H1 (cell line): ENCODE data around the gene FBXL16. TPM values are rescaled to one million over a fixed set of nuclear protein-coding genes. Genes with fewer than 3 reads are reported as not detected.

Experiments
- CTCF ChIA-PET: fragments of 300-600 bp; sonication (Branson Sonifier 250); formaldehyde crosslinking; loops from one replicate; lab custom pipeline; 2021; ENCODE audit not compliant: partially characterized antibody; lab: Charles Lee
- POLR2A ChIA-PET: fragments of 300-600 bp; sonication (Branson Sonifier 250); formaldehyde crosslinking; loops from one replicate; lab custom pipeline; 2021; ENCODE audit warnings: inconsistent platforms; ENCODE audit not compliant: partially characterized antibody; lab: Charles Lee
- DNase-seq, 2 experiments: peaks; one replicate each; pipeline versions ENCODE4 v3.0.0 to v3.0.0-alpha.2; 2010 to 2022; ENCODE audit warnings: low spot score in 2 of 2, low read depth in 1 of 2, mixed read lengths in 1 of 2
- FAIRE-seq: peaks from 2 replicates; lab custom pipeline; 2011; peaks lifted over from hg19 to GRCh38; lab: Jason Lieb, UNC
- H2AFZ ChIP-seq: 2 replicates; pipeline ENCODE4 v1.8.1; 2012; ENCODE audit warnings: low read length, inconsistent platforms
- H2AK5ac ChIP-seq: 2 replicates; pipeline ENCODE4 v1.6.1; 2013; ENCODE audit warnings: low read depth, low read length
- H2BK120ac ChIP-seq: replicated peaks from 2 replicates; pipeline ENCODE3; 2013; ENCODE audit warnings: low read depth, low read length, inconsistent platforms
- H2BK12ac ChIP-seq: 2 replicates; pipeline ENCODE4 v1.6.1; 2013; ENCODE audit warnings: low read depth, low read length
- H2BK15ac ChIP-seq: 2 replicates; pipeline ENCODE4 v1.6.1; 2013; ENCODE audit warnings: low read length
- H2BK20ac ChIP-seq: 2 replicates; pipeline ENCODE4 v1.6.1; 2013; ENCODE audit warnings: low read length
- H2BK5ac ChIP-seq: 2 replicates; pipeline ENCODE4 v1.6.1; 2013; ENCODE audit warnings: low read depth, low read length
- H3K14ac ChIP-seq: 2 replicates; pipeline ENCODE4 v1.6.1; 2013; ENCODE audit warnings: inconsistent platforms; ENCODE audit not compliant: insufficient read length
- H3K18ac ChIP-seq: 2 replicates; pipeline ENCODE4 v1.6.1; 2013; ENCODE audit warnings: low read length; ENCODE audit errors: extremely low read depth
- H3K23ac ChIP-seq: 2 replicates; pipeline ENCODE4 v1.6.1; 2013; ENCODE audit warnings: inconsistent platforms; ENCODE audit not compliant: insufficient read length
- H3K23me2 ChIP-seq: 2 replicates; pipeline ENCODE4 v1.6.1; 2013; ENCODE audit warnings: low read depth, low read length
- H3K27ac ChIP-seq: 2 replicates; pipeline ENCODE4 v1.6.1; 2011; ENCODE audit warnings: low read depth, low read length, inconsistent platforms
- H3K27me3 ChIP-seq, 4 experiments: replicated peaks in 1 of 4; 1 replicate in 1 of 4; 2 replicates in 3 of 4; pipeline versions ENCODE4 v1.6.1 to v1.8.1; 2011 to 2013; ENCODE audit warnings: low read length in 3 of 4, mild to moderate bottlenecking in 3 of 4, inconsistent platforms in 2 of 4, mixed read lengths in 2 of 4, moderate library complexity in 1 of 4; ENCODE audit not compliant: control insufficient read depth in 3 of 4, insufficient read depth in 3 of 4; ENCODE audit errors: extremely low read depth in 1 of 4
- H3K36me3 ChIP-seq, 4 experiments: 2 replicates each; pipeline versions ENCODE4 v1.6.1 to v1.8.1; 2011 to 2013; ENCODE audit warnings: mild to moderate bottlenecking in 4 of 4, low read length in 3 of 4, moderate library complexity in 2 of 4, control low read depth in 1 of 4, inconsistent platforms in 1 of 4; ENCODE audit not compliant: insufficient read depth in 4 of 4, control insufficient read depth in 2 of 4
- H3K4ac ChIP-seq: replicated peaks from 2 replicates; pipeline ENCODE3; 2013; ENCODE audit warnings: low read length, low read depth, mixed read lengths, inconsistent platforms; ENCODE audit not compliant: insufficient read length
- H3K4me1 ChIP-seq, 4 experiments: replicated peaks in 1 of 4; 1 replicate in 1 of 4; 2 replicates in 3 of 4; pipeline versions ENCODE4 v1.6.1 to v1.8.1; 2011 to 2013; ENCODE audit warnings: low read length in 3 of 4, inconsistent platforms in 2 of 4, mixed read lengths in 1 of 4; ENCODE audit not compliant: insufficient read depth in 4 of 4, control insufficient read depth in 3 of 4
- H3K4me2 ChIP-seq, 2 experiments: 2 replicates each; pipeline versions ENCODE4 v1.6.1 to v1.8.1; 2011 to 2013; ENCODE audit warnings: low read depth in 2 of 2, low read length in 2 of 2, control low read depth in 1 of 2, inconsistent platforms in 1 of 2, mild to moderate bottlenecking in 1 of 2; ENCODE audit not compliant: insufficient read depth in 1 of 2
- H3K4me3 ChIP-seq, 4 experiments: fragments of 200-600, 300-600 bp in 1 of 4; sonication (generic), shearing (Covaris generic), sonication (Bioruptor Twin) in 1 of 4; 2 replicates each; pipeline versions ENCODE4 v1.5.1 to v1.8.1; 2011 to 2016; ENCODE audit warnings: low read length in 4 of 4, low read depth in 3 of 4, control low read depth in 2 of 4, inconsistent platforms in 2 of 4, mild to moderate bottlenecking in 2 of 4, mixed read lengths in 1 of 4, moderate library complexity in 1 of 4; ENCODE audit not compliant: insufficient read depth in 2 of 4; ENCODE audit errors: extremely low read depth in 1 of 4
- H3K56ac ChIP-seq: replicated peaks from 2 replicates; pipeline ENCODE3; 2013; ENCODE audit warnings: low read depth, mild to moderate bottlenecking, mixed read lengths, low read length, inconsistent platforms; ENCODE audit not compliant: insufficient read length
- H3K79me1 ChIP-seq: 2 replicates; pipeline ENCODE4 v1.6.1; 2013; ENCODE audit warnings: low read depth, low read length, control low read depth
- H3K79me2 ChIP-seq, 2 experiments: 2 replicates each; pipeline versions ENCODE4 v1.6.1 to v1.8.1; 2012 to 2013; ENCODE audit warnings: low read length in 2 of 2, mild to moderate bottlenecking in 2 of 2, inconsistent platforms in 1 of 2; ENCODE audit not compliant: insufficient read depth in 2 of 2, control insufficient read depth in 1 of 2
- H3K9ac ChIP-seq, 4 experiments: replicated peaks in 1 of 4; 1 replicate in 1 of 4; 2 replicates in 3 of 4; pipeline versions ENCODE4 v1.6.1 to v1.8.1; 2011 to 2013; ENCODE audit warnings: low read depth in 3 of 4, low read length in 3 of 4, control low read depth in 2 of 4, mild to moderate bottlenecking in 2 of 4, moderate library complexity in 2 of 4, inconsistent platforms in 1 of 4; ENCODE audit errors: extremely low read depth in 1 of 4
- H3K9me3 ChIP-seq, 2 experiments: 2 replicates each; pipeline versions ENCODE4 v1.6.1 to v1.8.1; 2012 to 2013; ENCODE audit warnings: mild to moderate bottlenecking in 2 of 2, moderate library complexity in 2 of 2, control low read depth in 1 of 2, inconsistent platforms in 1 of 2, low read depth in 1 of 2, low read length in 1 of 2, mixed read lengths in 1 of 2; ENCODE audit not compliant: insufficient read depth in 2 of 2
- H4K20me1 ChIP-seq, 2 experiments: replicated peaks in 1 of 2; 2 replicates each; pipeline versions ENCODE3 to v1.8.1; 2011 to 2013; ENCODE audit warnings: inconsistent platforms in 2 of 2, low read length in 2 of 2, mild to moderate bottlenecking in 1 of 2; ENCODE audit not compliant: insufficient read depth in 2 of 2, control insufficient read depth in 1 of 2
- H4K5ac ChIP-seq: 2 replicates; pipeline ENCODE4 v1.6.1; 2013; ENCODE audit warnings: low read length, low read depth, mixed read lengths, inconsistent platforms; ENCODE audit not compliant: insufficient read length
- H4K8ac ChIP-seq: 2 replicates; pipeline ENCODE4 v1.8.0; 2013; ENCODE audit warnings: mild to moderate bottlenecking, moderate library complexity, low read length, inconsistent platforms; ENCODE audit not compliant: insufficient read depth; ENCODE audit errors: extremely low read depth
- H4K91ac ChIP-seq: replicated peaks from 2 replicates; pipeline ENCODE3; 2013; ENCODE audit warnings: low read length, mixed read lengths, inconsistent platforms; ENCODE audit not compliant: insufficient read length
- CBX5 ChIP-seq: fragments of 300-800, 300-1000 bp; sonication (generic); IDR thresholded peaks from 2 replicates; pipeline ENCODE4 v1.7.1; 2016; ENCODE audit warnings: antibody characterized with exemption, low read length, low read depth
- CHD2 ChIP-seq: IDR thresholded peaks from 2 replicates; pipeline ENCODE4 v1.6.1; 2012; ENCODE audit warnings: low read length, improper control_type of control experiment
- E2F6 ChIP-seq: IDR thresholded peaks from 2 replicates; pipeline ENCODE4 v1.6.1; 2012; ENCODE audit warnings: inconsistent platforms
- HDAC6 ChIP-seq: IDR thresholded peaks from one replicate; pipeline ENCODE4 v1.7.1; 2012; ENCODE audit warnings: low read depth, mild to moderate bottlenecking, inconsistent platforms, low read length, moderate library complexity
- MAFK ChIP-seq: IDR thresholded peaks from 2 replicates; pipeline ENCODE4 v1.6.1; 2012; ENCODE audit warnings: low read depth, mild to moderate bottlenecking, improper control_type of control experiment, low read length
- POLR2AphosphoS5 ChIP-seq: IDR thresholded peaks from 2 replicates; pipeline ENCODE4 v1.6.1; 2011; ENCODE audit warnings: low read depth, low read length
- RFX5 ChIP-seq: IDR thresholded peaks from 2 replicates; pipeline ENCODE4 v1.6.1; 2011; ENCODE audit warnings: low read depth, low read length, improper control_type of control experiment, borderline replicate concordance
- SIN3A ChIP-seq, 2 experiments: IDR thresholded peaks in 1 of 2; conservative IDR thresholded peaks in 1 of 2; 2 replicates each; pipeline ENCODE4 v1.6.1; 2011 to 2012; ENCODE audit warnings: low read length in 2 of 2, improper control_type of control experiment in 1 of 2, low read depth in 1 of 2, mild to moderate bottlenecking in 1 of 2
- SP2 ChIP-seq: IDR thresholded peaks from 2 replicates; pipeline ENCODE4 v1.6.1; 2012; ENCODE audit warnings: mild to moderate bottlenecking, low read length, inconsistent platforms
- SRF ChIP-seq: IDR thresholded peaks from 2 replicates; pipeline ENCODE4 v1.6.1; 2011; ENCODE audit warnings: mild to moderate bottlenecking, low read depth, low read length, moderate library complexity
- WGBS, 2 experiments: shearing (Covaris generic) in 1 of 2; methylation state at CpG; one replicate each; pipeline versions ENCODE4 v1.1.6 to v1.1.7; 2013 to 2015; ENCODE audit warnings: low lambda C conversion rate in 2 of 2, mixed read lengths in 2 of 2, inconsistent platforms in 1 of 2, low coverage in 1 of 2, missing lambda C conversion rate in 1 of 2; ENCODE audit not compliant: insufficient replicate concordance in 2 of 2, insufficient coverage in 1 of 2, insufficient read length in 1 of 2; ENCODE audit errors: extremely low coverage in 1 of 2, missing lambda C conversion rate in 1 of 2; 5-methylcytosine and 5-hydroxymethylcytosine counted together
- polyA plus RNA-seq, 7 experiments: library from polyadenylated mRNA; depleted of rRNA in 3 of 7; stranded (reverse) in 5 of 7; unstranded in 2 of 7; fragments of >200 nt in 5 of 7; fragments of 200-250 nt in 2 of 7; gene quantifications; 1 replicate in 5 of 7; 2 replicates in 1 of 7; 4 replicates in 1 of 7; pipeline versions ENCODE4 v1.2.1 to v1.2.3, GENCODE V29; 2011 to 2013; ENCODE audit warnings: missing spikeins in 2 of 7, mixed read lengths in 2 of 7
- total RNA-seq: library from RNA; stranded (reverse); fragmentation: NEBNext Ultra II Directional; extraction: Animal tissue kit (Norgen Biotek cat#: 25700); gene quantifications from 2 replicates; pipeline ENCODE4 v1.2.1, GENCODE V29; 2021

The FBXL16 gene
- total and polyA plus RNA-seq, 2 of the 8 experiments (the other 6 are each of a cell fraction or from before 2014, with no cell fraction given) = 12.5 to 12.8 TPM

- peaks cover 2% of the 10 kb centered on the region in 2 experiments for H4K20me1 ChIP-seq
- POLR2A ChIA-PET = interaction anchor here (0.9 to 6.3 kb wide), 16 partner anchors 9 to 61 kb away, joined by 3 to 39 read pairs (median 4); partner anchors contain the start of genes CCDC78, GNG13 and STUB1
- TF ChIP-seq POLR2AphosphoS5 (no peak), MAFK (no peak), SP2 (no peak), SIN3A (conservative IDR thresholded peaks at IDR 0.05 in 1 of 2, IDR thresholded peaks at IDR 0.05 in 1 of 2; ENCODE audit: low read depth in 1 of 2, low read length in 2 of 2) (no peak), CBX5 (no peak), CHD2 (no peak), SRF (no peak), RFX5 (no peak), E2F6 (no peak), HDAC6 (no peak)
Measured at GRCh38 chr16:739560-740458, 34.2 kb upstream of the FBXL16 start.

More at GRCh38 chr16:739560-740458, 34.2 kb upstream of the FBXL16 start:
- DNase-seq (no peak), FAIRE-seq (no peak)
- WGBS, 2 experiments = 61% methylated on average over 33 of the region's 38 CpGs; no CpG with 5 or more reads in 1 of the 2 experiments
- Histone ChIP-seq H2BK5ac (no peak overlapping the region), H4K91ac (no peak overlapping the region), H3K27ac (no peak overlapping the region), H2BK120ac (no peak overlapping the region), H3K4ac (no peak overlapping the region), H3K4me3 (peak overlapping the region; percentile 62 to 90 (median 81)), H4K5ac (no peak overlapping the region), H3K36me3 (peaks cover 0 to 3% (median 0%) of the 10 kb centered on the region in 4 experiments; a peak in 1 of 8 replicates), H3K56ac (no peak overlapping the region), H3K4me2 (peak overlapping the region; percentile 70 to 80), H3K79me1 (no peaks in the 10 kb centered on the region), H3K23ac (no peak overlapping the region), H3K18ac (no peak overlapping the region), H3K4me1 (peaks cover 0 to 9% (median 4%) of the 10 kb centered on the region in 4 experiments; a peak in 5 of 7 replicates), H2AK5ac (no peak overlapping the region), H3K9me3 (no peaks in the 10 kb centered on the region), H3K9ac (peak overlapping the region in 2 of 4 experiments; percentile 17 to 81; a peak in 2 of 7 replicates), H2BK15ac (no peak overlapping the region), H3K27me3 (no peaks in the 10 kb centered on the region), H3K23me2 (peaks cover 7% of the 10 kb centered on the region; the same call in 1 of the 2 replicates), H2BK20ac (no peak overlapping the region), H3K14ac (no peak overlapping the region), H4K8ac (peak overlapping the region; percentile 89; the same call in 1 of the 2 replicates), H2AFZ (no peak overlapping the region), H3K79me2 (no peaks in the 10 kb centered on the region), H2BK12ac (0 out of 2 replicates have a peak overlapping the region, but pooled peaks have one; percentile 3)
- CTCF ChIA-PET = interaction anchor here (0.9 to 35.8 kb wide), 8 partner anchors 10 to 67 kb away, joined by 3 to 977 read pairs (median 9); partner anchors contain the start of genes ANTKMT, CCDC78, CHTF18 and FBXL16
